HG02642 (cell line): ENCODE results near the gene RNF11.

Source experiments
- ATAC-seq: cut with Tn5 transposase; IDR thresholded peaks from one replicate; pipeline ENCODE4 v1.9.1; 2021; ENCODE audit warnings: mild to moderate bottlenecking; ENCODE audit not compliant: unreplicated experiment, poor library complexity

The RNF11 gene

DNA sequence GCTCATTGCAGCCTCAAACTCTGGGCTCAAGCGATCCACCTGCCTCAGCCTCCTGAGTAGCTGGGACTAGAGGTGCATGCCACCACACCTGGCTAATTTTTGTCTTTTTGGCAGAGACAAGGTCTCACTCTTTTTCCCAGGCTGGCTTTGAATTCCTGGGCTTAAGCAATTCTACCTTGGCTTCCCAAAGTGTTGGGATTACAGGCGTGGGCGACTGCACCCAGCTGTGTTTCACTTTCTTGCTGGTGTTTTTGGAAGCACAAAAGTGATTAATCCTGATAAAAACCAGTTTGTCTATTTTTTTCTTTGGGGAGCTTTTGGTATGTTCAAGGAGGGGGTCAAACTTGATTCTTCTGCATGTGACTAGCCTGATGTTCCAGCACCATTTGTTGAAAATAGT lies 19.3 kb downstream of the RNF11 start:
- no peak for ATAC-seq

DNA sequence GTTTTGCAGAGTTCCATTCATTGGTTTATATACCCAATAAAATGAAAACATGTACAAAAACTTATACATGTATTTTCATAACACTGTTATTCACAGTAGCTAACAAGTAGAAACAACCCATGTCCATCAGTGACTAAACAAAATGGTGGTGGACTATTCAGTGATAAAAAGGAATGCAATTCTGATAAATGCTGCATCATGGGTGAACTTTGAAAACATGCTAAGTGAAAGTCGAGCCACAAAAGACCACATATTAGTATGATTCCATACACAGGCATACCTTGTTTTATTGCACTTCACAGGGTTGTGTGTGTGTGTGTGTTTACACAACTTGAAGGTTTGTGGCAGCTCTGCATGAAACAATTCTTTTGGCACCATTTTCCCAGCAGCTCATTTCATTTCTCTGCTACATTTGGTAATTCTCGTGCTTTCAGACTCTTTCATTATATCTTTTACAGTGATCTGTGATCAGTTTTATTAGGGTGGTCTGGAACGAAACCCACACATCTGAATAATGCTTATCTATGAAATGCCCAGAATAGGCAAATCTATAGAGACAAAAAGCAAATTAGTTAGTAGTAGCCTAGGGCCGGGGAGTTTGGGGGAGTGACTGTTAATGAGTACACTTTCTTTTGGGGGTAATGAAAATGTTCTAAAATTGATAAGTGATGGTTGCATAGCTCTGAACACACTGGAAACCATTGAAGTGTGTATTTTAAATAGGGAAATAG lies 27.2 kb downstream of the RNF11 start:
- no peak for ATAC-seq

GRCh38 chr1:51264451-51264850 lies 28.4 kb downstream of the RNF11 start:
- no peak for ATAC-seq

- ATAC-seq: no peak
Measured at GRCh38 chr1:51265618-51266017, 29.5 kb downstream of the RNF11 start.

- ATAC-seq: no peak
Measured at GRCh38 chr1:51266181-51266580, 30.1 kb downstream of the RNF11 start.

GRCh38 chr1:51266791-51267190 lies 30.7 kb downstream of the RNF11 start:
- ATAC-seq: no peak

DNA sequence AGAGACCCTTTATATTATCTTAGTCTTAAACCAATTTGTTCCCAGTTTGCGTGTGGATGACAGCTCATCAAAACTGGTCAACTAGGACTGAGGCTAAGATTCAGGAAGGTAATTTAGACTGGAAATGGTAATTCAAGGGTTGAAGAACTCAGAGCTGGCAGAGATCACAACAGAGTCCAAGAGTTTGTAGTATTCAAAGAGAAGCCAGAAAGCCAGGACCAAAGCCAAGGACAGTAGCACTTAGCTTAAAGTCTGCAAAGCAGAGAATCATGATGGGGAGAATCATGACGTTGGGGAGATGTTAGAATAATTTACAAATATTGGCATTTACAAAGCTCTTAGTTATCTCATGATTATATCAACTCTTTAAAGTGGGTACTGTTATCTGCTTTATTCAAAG lies 32.6 kb downstream of the RNF11 start:
- no peak for ATAC-seq

DNA sequence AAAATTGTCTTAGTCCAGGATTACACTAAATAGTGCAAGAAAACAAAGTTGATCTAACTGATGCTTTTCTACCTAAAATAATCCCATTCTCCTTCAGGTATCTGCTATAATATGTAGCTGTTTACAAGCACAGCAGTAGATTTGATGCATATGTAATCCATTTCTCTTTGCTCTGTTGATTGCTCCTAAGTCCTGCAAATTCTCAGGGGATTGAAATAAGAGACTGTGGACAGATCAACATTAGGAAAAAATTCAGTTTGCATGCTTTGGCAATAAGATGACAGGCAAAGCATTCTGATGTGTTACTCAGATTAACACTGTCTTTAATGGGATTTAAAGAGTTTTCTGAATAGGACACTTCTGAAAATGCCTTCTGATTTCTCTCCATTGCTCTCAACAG lies 34.7 kb downstream of the RNF11 start:
- no peak for ATAC-seq

DNA sequence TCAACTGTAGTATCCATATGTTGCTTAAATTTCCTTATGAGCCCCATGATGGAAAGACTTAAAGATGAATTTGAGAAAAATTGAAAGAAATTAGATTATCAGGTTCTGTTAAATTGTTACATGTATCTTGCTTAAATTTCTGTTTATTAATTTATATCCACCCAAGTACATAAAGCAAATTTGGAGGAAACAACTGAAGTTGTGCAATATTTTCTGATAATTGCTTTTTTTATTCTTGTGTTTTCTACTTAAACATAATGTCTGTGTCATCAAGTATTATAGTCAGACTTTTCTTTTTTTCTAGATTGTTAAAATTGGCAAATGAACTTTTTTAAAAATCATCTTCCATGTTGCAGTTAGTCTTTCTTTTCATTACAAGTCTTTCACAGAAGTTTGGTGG lies 36.8 kb downstream of the RNF11 start:
- no peak for ATAC-seq

DNA sequence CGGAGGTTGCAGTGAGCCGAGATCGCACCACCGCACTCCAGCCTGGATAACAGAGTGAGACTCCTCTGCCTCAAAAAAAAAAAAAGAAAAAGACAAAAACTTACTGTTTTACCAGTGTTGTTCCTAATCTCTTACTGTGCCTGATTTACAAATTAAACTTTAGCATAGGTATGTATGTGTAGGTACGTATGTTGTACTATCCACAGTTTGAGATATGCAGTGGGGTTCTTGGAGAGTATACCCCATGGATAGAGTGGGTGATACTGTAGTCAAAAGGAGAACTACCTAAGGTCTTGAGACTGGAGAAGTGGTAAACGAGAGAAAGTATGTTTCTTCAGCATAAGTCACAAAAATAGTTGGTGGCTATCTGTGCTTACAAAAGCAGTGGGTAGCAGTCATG lies 38.6 kb downstream of the RNF11 start:
- ATAC-seq: no peak

GRCh38 chr1:51276286-51276685 lies 40.2 kb downstream of the RNF11 start:
- no peak for ATAC-seq

DNA sequence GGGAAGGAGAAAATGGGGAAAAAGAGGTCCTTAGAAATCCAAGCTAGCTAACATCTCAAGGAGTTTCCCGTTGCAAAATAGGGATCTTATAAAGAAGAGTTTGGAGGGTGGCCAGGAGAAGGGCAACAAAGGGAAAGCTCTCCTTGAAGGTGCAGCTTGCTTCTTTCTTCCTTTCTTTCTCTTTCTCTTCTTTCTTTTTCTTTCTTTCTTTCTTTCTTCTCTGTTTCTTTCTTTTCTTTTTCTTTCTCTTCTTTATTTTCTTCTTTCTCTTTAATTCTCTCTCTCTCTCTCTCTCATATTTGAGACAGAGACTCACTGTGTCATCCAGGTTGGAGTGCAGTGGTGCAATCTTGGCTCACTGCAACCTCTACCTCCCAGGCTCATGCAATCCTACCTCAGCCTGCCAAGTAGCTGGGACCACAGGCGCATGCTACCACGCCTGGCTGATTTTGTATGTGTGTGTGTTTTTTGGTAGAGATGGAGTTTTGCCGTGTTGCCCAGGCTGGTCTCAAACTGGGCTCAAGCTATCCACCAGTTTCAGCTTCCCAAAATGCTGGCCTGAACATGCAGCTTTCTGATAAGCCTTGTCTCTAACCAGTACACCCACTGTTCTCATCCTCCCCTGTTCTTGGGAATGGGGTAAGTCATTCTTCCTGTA lies 44.4 kb downstream of the RNF11 start:
- no peak for ATAC-seq

DNA sequence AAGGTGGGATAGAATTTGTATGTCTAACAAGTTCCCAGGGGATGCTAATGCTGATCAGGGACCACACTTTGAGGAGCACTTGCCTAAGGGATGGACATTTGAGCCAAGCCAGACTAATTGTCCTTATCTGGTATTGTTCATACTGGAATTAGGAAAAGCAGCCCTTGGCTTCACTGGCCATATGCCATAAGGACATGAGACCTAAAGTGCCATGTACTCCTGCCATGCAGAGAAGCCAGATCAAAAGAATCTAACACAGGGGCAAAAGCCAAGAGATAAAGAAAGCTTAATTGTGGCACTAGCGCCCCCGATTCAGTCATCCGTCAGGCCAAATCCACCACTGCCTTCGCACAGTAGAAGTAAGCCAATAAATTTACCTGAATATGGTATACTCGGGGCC lies 45.7 kb downstream of the RNF11 start:
- ATAC-seq: no peak

- ATAC-seq: no peak
Measured at GRCh38 chr1:51282605-51283004, 46.5 kb downstream of the RNF11 start.

DNA sequence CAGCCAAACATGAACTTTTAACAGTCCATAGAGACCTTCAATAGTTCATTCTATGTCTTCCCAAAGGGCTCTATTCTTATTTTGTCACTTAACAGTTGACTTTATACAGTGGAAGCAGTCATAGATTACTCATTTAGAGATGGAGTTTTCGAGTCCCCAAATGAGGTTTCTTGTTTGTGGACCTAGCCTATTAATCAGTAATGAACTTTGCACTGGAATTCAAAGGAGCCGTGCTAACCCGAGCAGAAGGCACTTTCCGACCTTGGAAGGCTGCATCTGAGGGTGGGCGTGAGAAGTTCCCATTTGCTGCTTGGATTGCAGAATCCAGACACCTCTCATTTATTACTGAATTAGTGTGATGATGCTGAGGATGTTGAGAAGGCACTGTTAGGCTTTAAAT lies 47.9 kb downstream of the RNF11 start:
- no peak for ATAC-seq

- ATAC-seq: peak; percentile 24
Measured at GRCh38 chr1:51284487-51284954, 48.4 kb downstream of the RNF11 start.

GRCh38 chr1:51285055-51285454 lies 49.0 kb downstream of the RNF11 start:
- ATAC-seq: peak; percentile 79

GRCh38 chr1:51287966-51288365 lies 51.9 kb downstream of the RNF11 start:
- ATAC-seq: no peak

- no peak for ATAC-seq
Measured at GRCh38 chr1:51288578-51288977, 52.5 kb downstream of the RNF11 start.

DNA sequence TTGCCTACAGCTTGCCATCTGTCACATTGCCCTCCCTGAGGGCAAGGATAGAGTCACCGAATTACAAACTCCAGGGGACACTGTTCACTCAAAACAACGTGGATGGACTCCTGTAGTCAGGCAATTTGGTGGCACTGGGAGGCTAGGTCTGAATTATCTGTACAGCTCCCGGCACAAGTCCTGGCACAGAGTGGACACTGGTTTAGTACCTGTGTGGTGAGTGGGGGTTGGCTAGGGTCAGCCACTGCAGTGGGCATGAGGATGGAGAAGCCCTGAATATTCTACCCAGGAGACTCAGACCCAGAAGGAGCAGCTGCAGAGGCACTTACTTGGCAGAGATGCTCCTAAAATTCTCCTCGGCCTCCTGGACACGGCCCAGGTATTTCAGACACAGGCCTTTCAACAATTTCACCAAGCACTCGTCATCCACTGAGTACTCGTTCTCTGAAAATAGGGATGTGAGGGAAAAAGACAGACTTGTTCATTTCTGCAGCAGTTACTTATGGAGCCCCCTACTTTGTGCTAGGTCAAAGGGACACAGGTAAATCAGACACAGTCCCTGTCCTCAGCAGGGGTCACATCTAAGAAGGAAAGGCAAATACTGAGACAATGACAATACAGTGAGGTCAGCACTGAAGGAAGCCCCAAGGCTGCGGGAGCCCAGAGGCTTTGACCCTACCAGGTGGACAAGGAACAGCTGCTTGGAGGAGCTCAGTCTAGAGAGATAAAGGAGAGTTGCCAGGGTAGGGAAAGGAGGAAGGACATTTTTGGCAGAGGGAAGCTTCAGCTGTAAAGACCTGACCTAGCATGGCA lies 53.8 kb downstream of the RNF11 start:
- no peak for ATAC-seq

- no peak for ATAC-seq
Measured at GRCh38 chr1:51290489-51290847, 54.4 kb downstream of the RNF11 start.
